GM23338 (cell line): ENCODE data around the gene DRD5. TPM values are rescaled to one million over a fixed set of nuclear protein-coding genes. Genes with fewer than 3 reads are reported as not detected.

Experiments
- ATAC-seq: fragments of 200-7000 bp; cut with Tn5 transposase; 3 replicates; pipeline ENCODE4 v1.9.1; 2020
- DNase-seq: peaks from one replicate; pipeline ENCODE4 v3.0.0-alpha.2; 2015; ENCODE audit warnings: low spot score
- H2AFZ ChIP-seq: fragments of 200-600 bp; sonication (generic); 2 replicates; pipeline ENCODE4 v1.8.0; 2016; ENCODE audit warnings: antibody characterized with exemption, mild to moderate bottlenecking, moderate library complexity
- H3F3A ChIP-seq: fragments of 200-600 bp; sonication (generic); replicated peaks from 2 replicates; pipeline ENCODE4 v1.8.0; 2017; ENCODE audit warnings: antibody characterized with exemption, mixed run types, low read depth
- H3K27ac ChIP-seq: fragments of 200-600 bp; sonication (generic); 2 replicates; pipeline ENCODE4 v1.6.1; 2016; ENCODE audit warnings: low read depth
- H3K27me3 ChIP-seq: fragments of 200-600 bp; sonication (generic); 2 replicates; pipeline ENCODE4 v1.8.0; 2016; ENCODE audit warnings: mild to moderate bottlenecking, mixed run types, moderate library complexity; ENCODE audit not compliant: insufficient read depth
- H3K36me3 ChIP-seq: fragments of 200-600 bp; sonication (generic); 2 replicates; pipeline ENCODE4 v1.8.0; 2016; ENCODE audit warnings: mild to moderate bottlenecking; ENCODE audit not compliant: insufficient read depth
- H3K4me1 ChIP-seq: fragments of 200-600 bp; sonication (generic); 2 replicates; pipeline ENCODE4 v1.8.0; 2016; ENCODE audit warnings: mild to moderate bottlenecking, moderate library complexity; ENCODE audit not compliant: insufficient read depth
- H3K4me2 ChIP-seq: fragments of 200-600 bp; sonication (generic); 2 replicates; pipeline ENCODE4 v1.7.1; 2017; ENCODE audit warnings: mixed run types
- H3K4me3 ChIP-seq: fragments of 200-600 bp; sonication (generic); 2 replicates; pipeline ENCODE4 v1.6.1; 2016; ENCODE audit warnings: mixed run types
- H3K79me2 ChIP-seq: fragments of 200-600 bp; sonication (generic); replicated peaks from 2 replicates; pipeline ENCODE4 v1.8.0; 2017; ENCODE audit warnings: mild to moderate bottlenecking; ENCODE audit not compliant: insufficient read depth
- H3K9me2 ChIP-seq: fragments of 200-600 bp; sonication (generic); 2 replicates; pipeline ENCODE4 v1.8.0; 2017; ENCODE audit not compliant: insufficient read depth
- H4K20me1 ChIP-seq: fragments of 200-600 bp; sonication (generic); replicated peaks from 2 replicates; pipeline ENCODE4 v1.8.0; 2017; ENCODE audit warnings: mild to moderate bottlenecking; ENCODE audit not compliant: insufficient read depth
- H3K27ac Mint-ChIP-seq: 2 replicates; pipeline ENCODE4 v1.8.0; 2020; ENCODE audit warnings: inconsistent platforms, mild to moderate bottlenecking, moderate library complexity, mixed read lengths
- H3K27me3 Mint-ChIP-seq: 3 replicates; pipeline ENCODE4 v1.8.0; 2022; ENCODE audit warnings: low read depth, mild to moderate bottlenecking, moderate library complexity, mixed read lengths, inconsistent platforms; ENCODE audit not compliant: insufficient read depth, poor library complexity
- H3K36me3 Mint-ChIP-seq: 3 replicates; pipeline ENCODE4 v1.8.0; 2021; ENCODE audit warnings: low read depth, mild to moderate bottlenecking, inconsistent platforms, moderate library complexity, mixed read lengths
- H3K4me1 Mint-ChIP-seq: 3 replicates; pipeline ENCODE4 v1.8.0; 2020; ENCODE audit warnings: mild to moderate bottlenecking, inconsistent platforms, mixed read lengths
- H3K4me3 Mint-ChIP-seq: 3 replicates; pipeline ENCODE4 v1.8.0; 2021; ENCODE audit warnings: moderate library complexity, mild to moderate bottlenecking, inconsistent platforms, mixed read lengths
- H3K9me3 Mint-ChIP-seq: 3 replicates; pipeline ENCODE4 v1.8.0; 2020; ENCODE audit warnings: moderate library complexity, mild to moderate bottlenecking, inconsistent platforms, mixed read lengths
- CREB1 ChIP-seq: fragments of 250-450 bp; sonication (Bioruptor Pico); IDR thresholded peaks from 2 replicates; pipeline ENCODE4 v1.5.0; 2020; ENCODE audit warnings: low read depth, mild to moderate bottlenecking, moderate library complexity
- EZH2 ChIP-seq: fragments of 200-600 bp; sonication (generic); IDR thresholded peaks from one replicate; pipeline ENCODE4 v1.8.0; 2017; ENCODE audit warnings: antibody characterized with exemption, mild to moderate bottlenecking, low read depth; ENCODE audit not compliant: unreplicated experiment
- EZH2phosphoT487 ChIP-seq: fragments of 200-600 bp; sonication (generic); IDR thresholded peaks from one replicate; pipeline ENCODE4 v1.8.1; 2018; ENCODE audit warnings: antibody characterized with exemption; ENCODE audit not compliant: unreplicated experiment
- POLR2AphosphoS5 ChIP-seq: IDR thresholded peaks from 2 replicates; pipeline ENCODE4 v1.6.1; 2016; ENCODE audit warnings: antibody characterized with exemption, low read depth
- ZNF331 ChIP-seq: fragments of 250-450 bp; sonication (Bioruptor Pico); IDR thresholded peaks from 2 replicates; pipeline ENCODE4 v1.5.0; 2020; ENCODE audit warnings: low read depth, mild to moderate bottlenecking, moderate library complexity
- polyA plus RNA-seq: library from polyadenylated mRNA; unstranded; fragments of >200 nt; fragmentation: Nextera tagmentation; extraction: Ambion mirVana; gene quantifications from 2 replicates; pipeline ENCODE4 v1.2.1, GENCODE V29; 2016
- total RNA-seq: library from RNA; depleted of rRNA; stranded (reverse); fragments of >200 nt; shearing (Covaris generic); gene quantifications from 2 replicates; pipeline ENCODE4 v1.2.3, GENCODE V29; 2014
- TF ChIP-seq, protein P1 (sequence below): fragments of 250-450 bp; sonication (Bioruptor Pico); IDR thresholded peaks from 2 replicates; pipeline ENCODE4 v1.5.0; 2020; ENCODE audit warnings: mild to moderate bottlenecking, moderate library complexity
- TF ChIP-seq, protein P2 (sequence below): IDR thresholded peaks from one replicate; pipeline ENCODE4 v1.6.1; 2018; ENCODE audit warnings: antibody characterized with exemption; ENCODE audit not compliant: unreplicated experiment

The DRD5 gene
- total and polyA plus RNA-seq, 2 experiments from 2014 or later, result 0.08 to 0.24 TPM

- Histone ChIP-seq H3K4me3 (no peak overlapping the region), H3K79me2 (no peaks in the 10 kb centered on the region), H2AFZ (no peak overlapping the region), H3K9me2 (no peaks in the 10 kb centered on the region), H3K4me2 (no peak overlapping the region), H3K4me1 (no peaks in the 10 kb centered on the region), H3F3A (no peaks in the 10 kb centered on the region), H3K27ac (no peak overlapping the region), H3K27me3 (no peaks in the 10 kb centered on the region), H3K36me3 (no peaks in the 10 kb centered on the region), H4K20me1 (no peaks in the 10 kb centered on the region)
- TF ChIP-seq, protein P1, sequence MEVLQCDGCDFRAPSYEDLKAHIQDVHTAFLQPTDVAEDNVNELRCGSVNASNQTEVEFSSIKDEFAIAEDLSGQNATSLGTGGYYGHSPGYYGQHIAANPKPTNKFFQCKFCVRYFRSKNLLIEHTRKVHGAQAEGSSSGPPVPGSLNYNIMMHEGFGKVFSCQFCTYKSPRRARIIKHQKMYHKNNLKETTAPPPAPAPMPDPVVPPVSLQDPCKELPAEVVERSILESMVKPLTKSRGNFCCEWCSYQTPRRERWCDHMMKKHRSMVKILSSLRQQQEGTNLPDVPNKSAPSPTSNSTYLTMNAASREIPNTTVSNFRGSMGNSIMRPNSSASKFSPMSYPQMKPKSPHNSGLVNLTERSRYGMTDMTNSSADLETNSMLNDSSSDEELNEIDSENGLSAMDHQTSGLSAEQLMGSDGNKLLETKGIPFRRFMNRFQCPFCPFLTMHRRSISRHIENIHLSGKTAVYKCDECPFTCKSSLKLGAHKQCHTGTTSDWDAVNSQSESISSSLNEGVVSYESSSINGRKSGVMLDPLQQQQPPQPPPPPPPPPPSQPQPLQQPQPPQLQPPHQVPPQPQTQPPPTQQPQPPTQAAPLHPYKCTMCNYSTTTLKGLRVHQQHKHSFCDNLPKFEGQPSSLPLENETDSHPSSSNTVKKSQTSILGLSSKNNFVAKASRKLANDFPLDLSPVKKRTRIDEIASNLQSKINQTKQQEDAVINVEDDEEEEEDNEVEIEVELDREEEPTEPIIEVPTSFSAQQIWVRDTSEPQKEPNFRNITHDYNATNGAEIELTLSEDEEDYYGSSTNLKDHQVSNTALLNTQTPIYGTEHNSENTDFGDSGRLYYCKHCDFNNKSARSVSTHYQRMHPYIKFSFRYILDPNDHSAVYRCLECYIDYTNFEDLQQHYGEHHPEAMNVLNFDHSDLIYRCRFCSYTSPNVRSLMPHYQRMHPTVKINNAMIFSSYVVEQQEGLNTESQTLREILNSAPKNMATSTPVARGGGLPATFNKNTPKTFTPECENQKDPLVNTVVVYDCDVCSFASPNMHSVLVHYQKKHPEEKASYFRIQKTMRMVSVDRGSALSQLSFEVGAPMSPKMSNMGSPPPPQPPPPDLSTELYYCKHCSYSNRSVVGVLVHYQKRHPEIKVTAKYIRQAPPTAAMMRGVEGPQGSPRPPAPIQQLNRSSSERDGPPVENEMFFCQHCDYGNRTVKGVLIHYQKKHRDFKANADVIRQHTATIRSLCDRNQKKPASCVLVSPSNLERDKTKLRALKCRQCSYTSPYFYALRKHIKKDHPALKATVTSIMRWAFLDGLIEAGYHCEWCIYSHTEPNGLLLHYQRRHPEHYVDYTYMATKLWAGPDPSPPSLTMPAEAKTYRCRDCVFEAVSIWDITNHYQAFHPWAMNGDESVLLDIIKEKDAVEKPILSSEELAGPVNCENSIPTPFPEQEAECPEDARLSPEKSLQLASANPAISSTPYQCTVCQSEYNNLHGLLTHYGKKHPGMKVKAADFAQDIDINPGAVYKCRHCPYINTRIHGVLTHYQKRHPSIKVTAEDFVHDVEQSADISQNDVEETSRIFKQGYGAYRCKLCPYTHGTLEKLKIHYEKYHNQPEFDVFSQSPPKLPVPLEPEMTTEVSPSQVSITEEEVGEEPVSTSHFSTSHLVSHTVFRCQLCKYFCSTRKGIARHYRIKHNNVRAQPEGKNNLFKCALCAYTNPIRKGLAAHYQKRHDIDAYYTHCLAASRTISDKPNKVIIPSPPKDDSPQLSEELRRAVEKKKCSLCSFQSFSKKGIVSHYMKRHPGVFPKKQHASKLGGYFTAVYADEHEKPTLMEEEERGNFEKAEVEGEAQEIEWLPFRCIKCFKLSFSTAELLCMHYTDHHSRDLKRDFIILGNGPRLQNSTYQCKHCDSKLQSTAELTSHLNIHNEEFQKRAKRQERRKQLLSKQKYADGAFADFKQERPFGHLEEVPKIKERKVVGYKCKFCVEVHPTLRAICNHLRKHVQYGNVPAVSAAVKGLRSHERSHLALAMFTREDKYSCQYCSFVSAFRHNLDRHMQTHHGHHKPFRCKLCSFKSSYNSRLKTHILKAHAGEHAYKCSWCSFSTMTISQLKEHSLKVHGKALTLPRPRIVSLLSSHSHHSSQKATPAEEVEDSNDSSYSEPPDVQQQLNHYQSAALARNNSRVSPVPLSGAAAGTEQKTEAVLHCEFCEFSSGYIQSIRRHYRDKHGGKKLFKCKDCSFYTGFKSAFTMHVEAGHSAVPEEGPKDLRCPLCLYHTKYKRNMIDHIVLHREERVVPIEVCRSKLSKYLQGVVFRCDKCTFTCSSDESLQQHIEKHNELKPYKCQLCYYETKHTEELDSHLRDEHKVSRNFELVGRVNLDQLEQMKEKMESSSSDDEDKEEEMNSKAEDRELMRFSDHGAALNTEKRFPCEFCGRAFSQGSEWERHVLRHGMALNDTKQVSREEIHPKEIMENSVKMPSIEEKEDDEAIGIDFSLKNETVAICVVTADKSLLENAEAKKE, result no peak
- no peak for TF ChIP-seq EZH2phosphoT487
- TF ChIP-seq CREB1, result no peak
- TF ChIP-seq POLR2AphosphoS5, result no peak
- TF ChIP-seq EZH2, result no peak
- TF ChIP-seq, protein P2, sequence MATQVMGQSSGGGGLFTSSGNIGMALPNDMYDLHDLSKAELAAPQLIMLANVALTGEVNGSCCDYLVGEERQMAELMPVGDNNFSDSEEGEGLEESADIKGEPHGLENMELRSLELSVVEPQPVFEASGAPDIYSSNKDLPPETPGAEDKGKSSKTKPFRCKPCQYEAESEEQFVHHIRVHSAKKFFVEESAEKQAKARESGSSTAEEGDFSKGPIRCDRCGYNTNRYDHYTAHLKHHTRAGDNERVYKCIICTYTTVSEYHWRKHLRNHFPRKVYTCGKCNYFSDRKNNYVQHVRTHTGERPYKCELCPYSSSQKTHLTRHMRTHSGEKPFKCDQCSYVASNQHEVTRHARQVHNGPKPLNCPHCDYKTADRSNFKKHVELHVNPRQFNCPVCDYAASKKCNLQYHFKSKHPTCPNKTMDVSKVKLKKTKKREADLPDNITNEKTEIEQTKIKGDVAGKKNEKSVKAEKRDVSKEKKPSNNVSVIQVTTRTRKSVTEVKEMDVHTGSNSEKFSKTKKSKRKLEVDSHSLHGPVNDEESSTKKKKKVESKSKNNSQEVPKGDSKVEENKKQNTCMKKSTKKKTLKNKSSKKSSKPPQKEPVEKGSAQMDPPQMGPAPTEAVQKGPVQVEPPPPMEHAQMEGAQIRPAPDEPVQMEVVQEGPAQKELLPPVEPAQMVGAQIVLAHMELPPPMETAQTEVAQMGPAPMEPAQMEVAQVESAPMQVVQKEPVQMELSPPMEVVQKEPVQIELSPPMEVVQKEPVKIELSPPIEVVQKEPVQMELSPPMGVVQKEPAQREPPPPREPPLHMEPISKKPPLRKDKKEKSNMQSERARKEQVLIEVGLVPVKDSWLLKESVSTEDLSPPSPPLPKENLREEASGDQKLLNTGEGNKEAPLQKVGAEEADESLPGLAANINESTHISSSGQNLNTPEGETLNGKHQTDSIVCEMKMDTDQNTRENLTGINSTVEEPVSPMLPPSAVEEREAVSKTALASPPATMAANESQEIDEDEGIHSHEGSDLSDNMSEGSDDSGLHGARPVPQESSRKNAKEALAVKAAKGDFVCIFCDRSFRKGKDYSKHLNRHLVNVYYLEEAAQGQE, result no peak
- no peak for TF ChIP-seq ZNF331 (CRISPR knock-in tag)
- no peaks in the 10 kb centered on the region for H3K9me3 Mint-ChIP-seq
- ATAC-seq (no peak), DNase-seq (no peak)
- peaks cover 7% of the 10 kb centered on the region for H3K27me3 Mint-ChIP-seq
- no peaks in the 10 kb centered on the region for H3K36me3 Mint-ChIP-seq
- H3K4me3 Mint-ChIP-seq, result no peak overlapping the region
- no peaks in the 10 kb centered on the region for H3K4me1 Mint-ChIP-seq
- H3K27ac Mint-ChIP-seq, result no peak overlapping the region
Observed at GRCh38 chr4:9773471-9773870, 8.0 kb upstream of the DRD5 start.
